ENCODE measurements around the gene SFSWAP.
"Not testable (repeated sequence)": the region's sequence is repeated elsewhere in the genome, so short reads cannot be mapped to it uniquely, and the experiment has no call there.

SFSWAP gene

GRCh38 chr12:131771965-131772364, 61.1 kb downstream of the SFSWAP start:
- ChIA-PET POLR2A (ENCODE audit: low non-redundant PET) (no interaction called here), CTCF (no interaction called here)
- no peak for TF ChIP-seq CTCF (conservative IDR thresholded peaks at IDR 0.05; ENCODE audit: low read depth)
- DNase-seq (ENCODE audit: low spot score) = no peak
- H3K27ac ChIP-seq = no peak overlapping the region

- no peak for TF ChIP-seq CTCF (conservative IDR thresholded peaks at IDR 0.05; ENCODE audit: low read depth)
- ChIA-PET POLR2A (ENCODE audit: low non-redundant PET) (no interaction called here), CTCF (no interaction called here)
- peak overlapping the region; percentile 17; the same call in 1 of the 2 replicates for H3K27ac ChIP-seq
- DNase-seq (ENCODE audit: low spot score) = no peak
Observed at GRCh38 chr12:131773582-131774221, 62.8 kb downstream of the SFSWAP start.

- peak overlapping the region; percentile 43; the same call in 1 of the 2 replicates for H3K27ac ChIP-seq
- DNase-seq (ENCODE audit: low spot score) = no peak
- CTCF ChIA-PET = interaction anchor here (0.9 kb wide), 1 partner anchor 10 kb away, joined by 4 read pairs; no protein-coding TSS in a partner anchor
- TF ChIP-seq CTCF (conservative IDR thresholded peaks at IDR 0.05; ENCODE audit: low read depth) = no peak
- POLR2A ChIA-PET (ENCODE audit: low non-redundant PET) = no interaction called here
Observed at GRCh38 chr12:131774576-131775391, 63.9 kb downstream of the SFSWAP start.

GRCh38 chr12:131775392-131776236, 64.7 kb downstream of the SFSWAP start:
- no peak for TF ChIP-seq CTCF (conservative IDR thresholded peaks at IDR 0.05; ENCODE audit: low read depth)
- CTCF ChIA-PET = interaction anchor here (0.6 kb wide), 1 partner anchor 14 kb away, joined by 9 read pairs; no protein-coding TSS in a partner anchor
- DNase-seq (ENCODE audit: low spot score) = peak; percentile 55
- POLR2A ChIA-PET (ENCODE audit: low non-redundant PET) = no interaction called here
- peak overlapping the region; percentile 43 for H3K27ac ChIP-seq

DNA sequence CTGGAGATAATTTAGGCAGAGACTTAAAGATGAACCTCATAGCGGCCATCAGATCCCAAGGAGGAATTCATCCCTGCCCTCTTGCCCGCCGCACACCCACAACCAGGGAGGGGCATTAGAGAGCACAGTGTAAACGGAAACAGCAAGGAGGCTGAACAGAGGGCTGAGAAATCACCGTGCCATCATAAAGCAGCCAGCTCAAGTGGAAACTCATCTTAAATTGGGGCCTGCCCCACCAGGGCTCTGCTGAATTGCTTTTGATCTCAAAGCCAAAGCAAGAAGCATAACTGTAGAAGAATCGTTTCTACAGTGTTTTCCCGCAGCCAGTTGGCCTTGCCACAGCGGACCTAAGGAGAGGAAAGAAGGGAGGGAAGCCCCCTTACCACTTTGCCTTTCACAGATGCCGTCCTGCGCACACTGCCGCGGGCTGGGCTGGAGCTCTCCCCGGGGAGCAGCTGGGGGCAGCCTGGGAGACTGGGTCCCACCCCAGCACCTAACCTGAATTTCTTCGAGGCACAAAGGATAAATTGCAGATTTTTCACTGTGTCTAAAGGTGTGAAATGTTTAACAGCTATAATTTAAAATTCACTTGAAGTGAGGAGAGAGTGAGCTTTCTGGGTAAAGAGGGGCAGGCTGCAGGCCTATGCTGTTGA, 65.5 kb downstream of the SFSWAP start:
- peak overlapping the region; percentile 43 for H3K27ac ChIP-seq
- DNase-seq (ENCODE audit: low spot score) = no peak
- ChIA-PET CTCF (interaction anchor here (0.6 kb wide), 1 partner anchor 15 kb away, joined by 9 read pairs; no protein-coding TSS in a partner anchor), POLR2A (ENCODE audit: low non-redundant PET) (no interaction called here)
- TF ChIP-seq CTCF (conservative IDR thresholded peaks at IDR 0.05; ENCODE audit: low read depth) = no peak

- CTCF ChIA-PET; H3K27ac ChIP-seq; DNase-seq (ENCODE audit: low spot score); POLR2A ChIA-PET (ENCODE audit: low non-redundant PET): not testable (repeated sequence)
Observed at GRCh38 chr12:131777269-131777668, 66.4 kb downstream of the SFSWAP start.
